ENCODE data around the gene ZSCAN12.

GRCh38 chr6:28436404-28436803 is 36.9 kb upstream of the ZSCAN12 start:
- TF ChIP-seq POLR2AphosphoS5 (IDR thresholded peaks at IDR 0.05), result no peak
- TF ChIP-seq CTCF (IDR thresholded peaks at IDR 0.05), result no peak
